Retina (tissue), 1 donor: ENCODE measurements around the gene CREBBP.

Experiments
- DNase-seq: peaks from one replicate; pipeline ENCODE4 v3.0.0-alpha.2; 2016

CREBBP gene

GRCh38 chr16:3854750-3855541, 25.6 kb downstream of the CREBBP start:
- DNase-seq, result no peak

GRCh38 chr16:3850544-3850899, 30.0 kb downstream of the CREBBP start:
- no peak for DNase-seq

GRCh38 chr16:3849751-3850543, 30.6 kb downstream of the CREBBP start:
- DNase-seq, result no peak

GRCh38 chr16:3846595-3847091, 33.9 kb downstream of the CREBBP start:
- DNase-seq, result no peak

GRCh38 chr16:3846087-3846486, 34.4 kb downstream of the CREBBP start:
- DNase-seq, result no peak

GRCh38 chr16:3842994-3843393, 37.5 kb downstream of the CREBBP start:
- no peak for DNase-seq

- no peak for DNase-seq
Measured at GRCh38 chr16:3841729-3842508, 38.6 kb downstream of the CREBBP start.

- DNase-seq, result no peak
Measured at GRCh38 chr16:3839402-3840184, 40.9 kb downstream of the CREBBP start.

- no peak for DNase-seq
Measured at GRCh38 chr16:3838600-3839401, 41.7 kb downstream of the CREBBP start.

GRCh38 chr16:3837851-3838586, 42.5 kb downstream of the CREBBP start:
- DNase-seq, result no peak

- no peak for DNase-seq
Measured at GRCh38 chr16:3836641-3837040, 43.9 kb downstream of the CREBBP start.

GRCh38 chr16:3835089-3835602, 45.4 kb downstream of the CREBBP start:
- DNase-seq, result no peak

GRCh38 chr16:3832668-3833067, 47.8 kb downstream of the CREBBP start:
- DNase-seq, result no peak

GRCh38 chr16:3830625-3831254, 49.8 kb downstream of the CREBBP start:
- DNase-seq, result no peak

- no peak for DNase-seq
Measured at GRCh38 chr16:3829631-3830536, 50.6 kb downstream of the CREBBP start.

- no peak for DNase-seq
Measured at GRCh38 chr16:3825940-3826339, 54.6 kb downstream of the CREBBP start.

GRCh38 chr16:3825103-3825502, 55.4 kb downstream of the CREBBP start:
- no peak for DNase-seq

GRCh38 chr16:3824121-3824795, 56.3 kb downstream of the CREBBP start:
- DNase-seq, result no peak
